ENCODE results near the gene MAST3.

MAST3 gene

DNA sequence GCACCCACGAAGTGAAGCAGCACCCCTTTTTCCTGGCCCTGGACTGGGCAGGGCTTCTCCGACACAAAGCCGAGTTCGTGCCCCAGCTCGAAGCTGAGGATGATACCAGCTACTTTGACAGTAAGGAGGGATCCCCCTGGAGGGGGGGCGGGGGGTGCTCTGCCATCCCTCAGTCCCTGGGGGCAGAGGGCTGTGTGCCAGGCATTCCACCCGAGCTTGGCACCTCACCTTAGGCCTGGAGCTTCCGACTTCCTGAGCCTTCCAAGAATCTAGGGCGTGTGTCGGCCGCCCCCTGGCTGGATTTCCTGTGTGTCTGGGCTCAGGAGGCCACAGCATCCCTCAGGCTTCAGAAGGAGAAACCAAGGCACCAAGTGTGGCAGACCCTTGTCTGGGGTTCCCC is 39.7 kb downstream of the MAST3 start:
- H3K36me3 ChIP-seq (ENCODE audit: control insufficient read depth in 2 of 2, insufficient read depth in 1 of 2, low read length in 2 of 2) = peaks cover 0 to 34% of the 10 kb centered on the region in 2 experiments; a peak in 2 of 3 replicates
- TF ChIP-seq, protein P1, sequence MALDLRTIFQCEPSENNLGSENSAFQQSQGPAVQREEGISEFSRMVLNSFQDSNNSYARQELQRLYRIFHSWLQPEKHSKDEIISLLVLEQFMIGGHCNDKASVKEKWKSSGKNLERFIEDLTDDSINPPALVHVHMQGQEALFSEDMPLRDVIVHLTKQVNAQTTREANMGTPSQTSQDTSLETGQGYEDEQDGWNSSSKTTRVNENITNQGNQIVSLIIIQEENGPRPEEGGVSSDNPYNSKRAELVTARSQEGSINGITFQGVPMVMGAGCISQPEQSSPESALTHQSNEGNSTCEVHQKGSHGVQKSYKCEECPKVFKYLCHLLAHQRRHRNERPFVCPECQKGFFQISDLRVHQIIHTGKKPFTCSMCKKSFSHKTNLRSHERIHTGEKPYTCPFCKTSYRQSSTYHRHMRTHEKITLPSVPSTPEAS (tag by site-specific recombination; IDR thresholded peaks at IDR 0.05) = no peak
- TF ChIP-seq, protein P2, sequence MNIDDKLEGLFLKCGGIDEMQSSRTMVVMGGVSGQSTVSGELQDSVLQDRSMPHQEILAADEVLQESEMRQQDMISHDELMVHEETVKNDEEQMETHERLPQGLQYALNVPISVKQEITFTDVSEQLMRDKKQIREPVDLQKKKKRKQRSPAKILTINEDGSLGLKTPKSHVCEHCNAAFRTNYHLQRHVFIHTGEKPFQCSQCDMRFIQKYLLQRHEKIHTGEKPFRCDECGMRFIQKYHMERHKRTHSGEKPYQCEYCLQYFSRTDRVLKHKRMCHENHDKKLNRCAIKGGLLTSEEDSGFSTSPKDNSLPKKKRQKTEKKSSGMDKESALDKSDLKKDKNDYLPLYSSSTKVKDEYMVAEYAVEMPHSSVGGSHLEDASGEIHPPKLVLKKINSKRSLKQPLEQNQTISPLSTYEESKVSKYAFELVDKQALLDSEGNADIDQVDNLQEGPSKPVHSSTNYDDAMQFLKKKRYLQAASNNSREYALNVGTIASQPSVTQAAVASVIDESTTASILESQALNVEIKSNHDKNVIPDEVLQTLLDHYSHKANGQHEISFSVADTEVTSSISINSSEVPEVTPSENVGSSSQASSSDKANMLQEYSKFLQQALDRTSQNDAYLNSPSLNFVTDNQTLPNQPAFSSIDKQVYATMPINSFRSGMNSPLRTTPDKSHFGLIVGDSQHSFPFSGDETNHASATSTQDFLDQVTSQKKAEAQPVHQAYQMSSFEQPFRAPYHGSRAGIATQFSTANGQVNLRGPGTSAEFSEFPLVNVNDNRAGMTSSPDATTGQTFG (tag by site-specific recombination; IDR thresholded peaks at IDR 0.05; ENCODE audit: borderline replicate concordance) = no peak
- TF ChIP-seq KLF7 (tag by site-specific recombination; IDR thresholded peaks at IDR 0.05; ENCODE audit: borderline replicate concordance) (no peak), ZBTB21 (tag by site-specific recombination; IDR thresholded peaks at IDR 0.05) (no peak), ZNF292 (tag by site-specific recombination; IDR thresholded peaks at IDR 0.05; ENCODE audit: borderline replicate concordance, low read depth) (no peak), ZNF747 (tag by site-specific recombination; IDR thresholded peaks at IDR 0.05) (no peak), SCRT1 (tag by site-specific recombination; IDR thresholded peaks at IDR 0.05; ENCODE audit: borderline replicate concordance) (no peak), ZNF133 (tag by site-specific recombination; IDR thresholded peaks at IDR 0.05) (no peak)
- TF ChIP-seq, protein P3, sequence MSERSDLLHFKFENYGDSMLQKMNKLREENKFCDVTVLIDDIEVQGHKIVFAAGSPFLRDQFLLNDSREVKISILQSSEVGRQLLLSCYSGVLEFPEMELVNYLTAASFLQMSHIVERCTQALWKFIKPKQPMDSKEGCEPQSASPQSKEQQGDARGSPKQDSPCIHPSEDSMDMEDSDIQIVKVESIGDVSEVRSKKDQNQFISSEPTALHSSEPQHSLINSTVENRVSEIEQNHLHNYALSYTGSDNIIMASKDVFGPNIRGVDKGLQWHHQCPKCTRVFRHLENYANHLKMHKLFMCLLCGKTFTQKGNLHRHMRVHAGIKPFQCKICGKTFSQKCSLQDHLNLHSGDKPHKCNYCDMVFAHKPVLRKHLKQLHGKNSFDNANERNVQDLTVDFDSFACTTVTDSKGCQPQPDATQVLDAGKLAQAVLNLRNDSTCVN (tag by site-specific recombination; optimal IDR thresholded peaks at IDR 0.05) = no peak
- TF ChIP-seq, protein P4, sequence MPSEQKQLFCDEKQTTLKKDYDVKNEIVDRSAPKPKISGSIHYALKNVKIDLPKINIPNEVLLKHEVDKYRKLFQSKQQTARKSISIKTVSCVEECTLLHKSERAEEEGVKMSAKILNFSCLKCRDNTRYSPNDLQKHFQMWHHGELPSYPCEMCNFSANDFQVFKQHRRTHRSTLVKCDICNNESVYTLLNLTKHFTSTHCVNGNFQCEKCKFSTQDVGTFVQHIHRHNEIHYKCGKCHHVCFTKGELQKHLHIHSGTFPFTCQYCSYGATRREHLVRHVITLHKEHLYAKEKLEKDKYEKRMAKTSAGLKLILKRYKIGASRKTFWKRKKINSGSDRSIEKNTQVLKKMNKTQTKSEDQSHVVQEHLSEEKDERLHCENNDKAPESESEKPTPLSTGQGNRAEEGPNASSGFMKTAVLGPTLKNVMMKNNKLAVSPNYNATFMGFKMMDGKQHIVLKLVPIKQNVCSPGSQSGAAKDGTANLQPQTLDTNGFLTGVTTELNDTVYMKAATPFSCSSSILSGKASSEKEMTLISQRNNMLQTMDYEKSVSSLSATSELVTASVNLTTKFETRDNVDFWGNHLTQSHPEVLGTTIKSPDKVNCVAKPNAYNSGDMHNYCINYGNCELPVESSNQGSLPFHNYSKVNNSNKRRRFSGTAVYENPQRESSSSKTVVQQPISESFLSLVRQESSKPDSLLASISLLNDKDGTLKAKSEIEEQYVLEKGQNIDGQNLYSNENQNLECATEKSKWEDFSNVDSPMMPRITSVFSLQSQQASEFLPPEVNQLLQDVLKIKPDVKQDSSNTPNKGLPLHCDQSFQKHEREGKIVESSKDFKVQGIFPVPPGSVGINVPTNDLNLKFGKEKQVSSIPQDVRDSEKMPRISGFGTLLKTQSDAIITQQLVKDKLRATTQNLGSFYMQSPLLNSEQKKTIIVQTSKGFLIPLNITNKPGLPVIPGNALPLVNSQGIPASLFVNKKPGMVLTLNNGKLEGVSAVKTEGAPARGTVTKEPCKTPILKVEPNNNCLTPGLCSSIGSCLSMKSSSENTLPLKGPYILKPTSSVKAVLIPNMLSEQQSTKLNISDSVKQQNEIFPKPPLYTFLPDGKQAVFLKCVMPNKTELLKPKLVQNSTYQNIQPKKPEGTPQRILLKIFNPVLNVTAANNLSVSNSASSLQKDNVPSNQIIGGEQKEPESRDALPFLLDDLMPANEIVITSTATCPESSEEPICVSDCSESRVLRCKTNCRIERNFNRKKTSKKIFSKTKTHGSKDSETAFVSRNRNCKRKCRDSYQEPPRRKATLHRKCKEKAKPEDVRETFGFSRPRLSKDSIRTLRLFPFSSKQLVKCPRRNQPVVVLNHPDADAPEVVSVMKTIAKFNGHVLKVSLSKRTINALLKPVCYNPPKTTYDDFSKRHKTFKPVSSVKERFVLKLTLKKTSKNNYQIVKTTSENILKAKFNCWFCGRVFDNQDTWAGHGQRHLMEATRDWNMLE (tag by site-specific recombination; conservative IDR thresholded peaks at IDR 0.05; ENCODE audit: low read depth) = no peak
- TF ChIP-seq, protein P5, sequence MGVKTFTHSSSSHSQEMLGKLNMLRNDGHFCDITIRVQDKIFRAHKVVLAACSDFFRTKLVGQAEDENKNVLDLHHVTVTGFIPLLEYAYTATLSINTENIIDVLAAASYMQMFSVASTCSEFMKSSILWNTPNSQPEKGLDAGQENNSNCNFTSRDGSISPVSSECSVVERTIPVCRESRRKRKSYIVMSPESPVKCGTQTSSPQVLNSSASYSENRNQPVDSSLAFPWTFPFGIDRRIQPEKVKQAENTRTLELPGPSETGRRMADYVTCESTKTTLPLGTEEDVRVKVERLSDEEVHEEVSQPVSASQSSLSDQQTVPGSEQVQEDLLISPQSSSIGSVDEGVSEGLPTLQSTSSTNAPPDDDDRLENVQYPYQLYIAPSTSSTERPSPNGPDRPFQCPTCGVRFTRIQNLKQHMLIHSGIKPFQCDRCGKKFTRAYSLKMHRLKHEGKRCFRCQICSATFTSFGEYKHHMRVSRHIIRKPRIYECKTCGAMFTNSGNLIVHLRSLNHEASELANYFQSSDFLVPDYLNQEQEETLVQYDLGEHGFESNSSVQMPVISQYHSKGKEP (tag by site-specific recombination; IDR thresholded peaks at IDR 0.05) = no peak
- ChIA-PET POLR2A (no interaction called here), CTCF (interaction anchor here (0.5 to 1.3 kb wide), 4 partner anchors 9 to 26 kb away, joined by 3 to 5 read pairs (median 3); partner anchors contain the start of gene PIK3R2)
- no peak overlapping the region for H3K27ac ChIP-seq (ENCODE audit: extremely low read depth, low read depth, low read length)
- no peaks in the 10 kb centered on the region for H3K4me1 ChIP-seq (ENCODE audit: control insufficient read depth, insufficient read depth, low read length)
- H3K9me3 ChIP-seq (ENCODE audit: control insufficient read depth, insufficient read depth, low read depth, low read length) = no peaks in the 10 kb centered on the region
- no peak overlapping the region for H3K4me3 ChIP-seq (ENCODE audit: low read depth, low read length)

All from HEK293 (cell line).